ENCODE measurements around the gene AGAP2.

DNA sequence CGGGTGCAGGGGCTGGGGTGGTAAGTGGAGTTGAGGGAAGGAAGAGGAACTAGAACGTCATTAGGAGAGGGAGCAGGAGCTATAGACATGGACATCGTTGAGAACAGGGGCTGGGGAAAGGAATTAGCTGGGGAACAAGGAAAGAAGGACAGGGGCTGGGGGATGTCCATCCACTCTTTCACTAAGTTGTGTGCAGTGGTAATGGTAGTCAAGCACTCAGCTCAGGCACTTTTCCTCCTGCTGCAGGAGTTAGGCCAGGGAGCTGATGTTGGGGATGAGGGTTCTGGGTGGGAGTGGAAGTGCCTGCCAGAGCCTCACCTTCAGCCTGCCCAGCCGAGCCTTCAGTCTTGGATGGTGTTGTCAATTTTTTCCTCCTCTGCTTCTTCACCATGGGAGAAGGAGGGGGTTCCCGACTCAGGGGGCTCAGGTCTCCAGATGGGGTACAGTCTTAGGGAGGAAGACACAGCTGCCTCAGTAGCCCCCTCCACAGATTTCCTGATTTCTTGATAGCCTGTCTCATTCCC is 9.2 kb downstream of the AGAP2 start:
- TF ChIP-seq, protein P1, sequence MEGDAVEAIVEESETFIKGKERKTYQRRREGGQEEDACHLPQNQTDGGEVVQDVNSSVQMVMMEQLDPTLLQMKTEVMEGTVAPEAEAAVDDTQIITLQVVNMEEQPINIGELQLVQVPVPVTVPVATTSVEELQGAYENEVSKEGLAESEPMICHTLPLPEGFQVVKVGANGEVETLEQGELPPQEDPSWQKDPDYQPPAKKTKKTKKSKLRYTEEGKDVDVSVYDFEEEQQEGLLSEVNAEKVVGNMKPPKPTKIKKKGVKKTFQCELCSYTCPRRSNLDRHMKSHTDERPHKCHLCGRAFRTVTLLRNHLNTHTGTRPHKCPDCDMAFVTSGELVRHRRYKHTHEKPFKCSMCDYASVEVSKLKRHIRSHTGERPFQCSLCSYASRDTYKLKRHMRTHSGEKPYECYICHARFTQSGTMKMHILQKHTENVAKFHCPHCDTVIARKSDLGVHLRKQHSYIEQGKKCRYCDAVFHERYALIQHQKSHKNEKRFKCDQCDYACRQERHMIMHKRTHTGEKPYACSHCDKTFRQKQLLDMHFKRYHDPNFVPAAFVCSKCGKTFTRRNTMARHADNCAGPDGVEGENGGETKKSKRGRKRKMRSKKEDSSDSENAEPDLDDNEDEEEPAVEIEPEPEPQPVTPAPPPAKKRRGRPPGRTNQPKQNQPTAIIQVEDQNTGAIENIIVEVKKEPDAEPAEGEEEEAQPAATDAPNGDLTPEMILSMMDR (IDR thresholded peaks at IDR 0.05), result no peak
- TF ChIP-seq, protein P2, sequence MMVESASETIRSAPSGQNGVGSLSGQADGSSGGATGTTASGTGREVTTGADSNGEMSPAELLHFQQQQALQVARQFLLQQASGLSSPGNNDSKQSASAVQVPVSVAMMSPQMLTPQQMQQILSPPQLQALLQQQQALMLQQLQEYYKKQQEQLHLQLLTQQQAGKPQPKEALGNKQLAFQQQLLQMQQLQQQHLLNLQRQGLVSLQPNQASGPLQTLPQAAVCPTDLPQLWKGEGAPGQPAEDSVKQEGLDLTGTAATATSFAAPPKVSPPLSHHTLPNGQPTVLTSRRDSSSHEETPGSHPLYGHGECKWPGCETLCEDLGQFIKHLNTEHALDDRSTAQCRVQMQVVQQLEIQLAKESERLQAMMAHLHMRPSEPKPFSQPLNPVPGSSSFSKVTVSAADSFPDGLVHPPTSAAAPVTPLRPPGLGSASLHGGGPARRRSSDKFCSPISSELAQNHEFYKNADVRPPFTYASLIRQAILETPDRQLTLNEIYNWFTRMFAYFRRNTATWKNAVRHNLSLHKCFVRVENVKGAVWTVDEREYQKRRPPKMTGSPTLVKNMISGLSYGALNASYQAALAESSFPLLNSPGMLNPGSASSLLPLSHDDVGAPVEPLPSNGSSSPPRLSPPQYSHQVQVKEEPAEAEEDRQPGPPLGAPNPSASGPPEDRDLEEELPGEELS (CRISPR knock-in tag; IDR thresholded peaks at IDR 0.05), result no peak
- TF ChIP-seq, protein P3, sequence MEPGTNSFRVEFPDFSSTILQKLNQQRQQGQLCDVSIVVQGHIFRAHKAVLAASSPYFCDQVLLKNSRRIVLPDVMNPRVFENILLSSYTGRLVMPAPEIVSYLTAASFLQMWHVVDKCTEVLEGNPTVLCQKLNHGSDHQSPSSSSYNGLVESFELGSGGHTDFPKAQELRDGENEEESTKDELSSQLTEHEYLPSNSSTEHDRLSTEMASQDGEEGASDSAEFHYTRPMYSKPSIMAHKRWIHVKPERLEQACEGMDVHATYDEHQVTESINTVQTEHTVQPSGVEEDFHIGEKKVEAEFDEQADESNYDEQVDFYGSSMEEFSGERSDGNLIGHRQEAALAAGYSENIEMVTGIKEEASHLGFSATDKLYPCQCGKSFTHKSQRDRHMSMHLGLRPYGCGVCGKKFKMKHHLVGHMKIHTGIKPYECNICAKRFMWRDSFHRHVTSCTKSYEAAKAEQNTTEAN (CRISPR knock-in tag; IDR thresholded peaks at IDR 0.05), result no peak
- TF ChIP-seq MXD4 (CRISPR knock-in tag; IDR thresholded peaks at IDR 0.05; ENCODE audit: borderline replicate concordance) (no peak), ZNF671 (CRISPR knock-in tag; IDR thresholded peaks at IDR 0.05) (no peak)
- TF ChIP-seq, protein P4, sequence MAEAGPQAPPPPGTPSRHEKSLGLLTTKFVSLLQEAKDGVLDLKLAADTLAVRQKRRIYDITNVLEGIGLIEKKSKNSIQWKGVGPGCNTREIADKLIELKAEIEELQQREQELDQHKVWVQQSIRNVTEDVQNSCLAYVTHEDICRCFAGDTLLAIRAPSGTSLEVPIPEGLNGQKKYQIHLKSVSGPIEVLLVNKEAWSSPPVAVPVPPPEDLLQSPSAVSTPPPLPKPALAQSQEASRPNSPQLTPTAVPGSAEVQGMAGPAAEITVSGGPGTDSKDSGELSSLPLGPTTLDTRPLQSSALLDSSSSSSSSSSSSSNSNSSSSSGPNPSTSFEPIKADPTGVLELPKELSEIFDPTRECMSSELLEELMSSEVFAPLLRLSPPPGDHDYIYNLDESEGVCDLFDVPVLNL (CRISPR knock-in tag; IDR thresholded peaks at IDR 0.05; ENCODE audit: borderline replicate concordance, low read depth), result no peak
